Neural cell (in vitro differentiated cells): Measurements from ENCODE around the gene MT1M.

Experiments
- CTCF ChIP-seq: fragments of 450-650 bp; IDR thresholded peaks from 2 replicates; pipeline ENCODE4 v1.5.1; 2014; ENCODE audit warnings: antibody characterized with exemption, mild to moderate bottlenecking, moderate library complexity; ENCODE audit not compliant: poor library complexity, severe bottlenecking
- EP300 ChIP-seq: fragments of 450-650 bp; conservative IDR thresholded peaks from 2 replicates; pipeline ENCODE4 v1.6.1; 2014; ENCODE audit warnings: antibody characterized with exemption, mild to moderate bottlenecking, moderate library complexity; ENCODE audit not compliant: poor library complexity, severe bottlenecking
- EZH2 ChIP-seq: fragments of 200-600, 300-800 bp; shearing (Covaris generic), sonication (generic); IDR thresholded peaks from 2 replicates; pipeline ENCODE4 v1.6.1; 2014; ENCODE audit warnings: antibody characterized with exemption, low read length, borderline replicate concordance, mild to moderate bottlenecking; ENCODE audit not compliant: insufficient read depth, poor library complexity, severe bottlenecking
- MXI1 ChIP-seq: fragments of 450-650 bp; conservative IDR thresholded peaks from 2 replicates; pipeline ENCODE4 v1.6.1; 2014; ENCODE audit warnings: antibody characterized with exemption, mild to moderate bottlenecking; ENCODE audit not compliant: poor library complexity, severe bottlenecking
- POLR2AphosphoS5 ChIP-seq: IDR thresholded peaks from 2 replicates; pipeline ENCODE4 v1.6.1; 2012
- RAD21 ChIP-seq: fragments of 450-650 bp; conservative IDR thresholded peaks from 2 replicates; pipeline ENCODE4 v1.6.1; 2014; ENCODE audit warnings: antibody characterized with exemption, mild to moderate bottlenecking, moderate library complexity
- REST ChIP-seq: IDR thresholded peaks from 2 replicates; pipeline ENCODE4 v1.6.1; 2012; ENCODE audit warnings: borderline replicate concordance
- SMC3 ChIP-seq: fragments of 450-650 bp; conservative IDR thresholded peaks from 2 replicates; pipeline ENCODE4 v1.6.1; 2014; ENCODE audit warnings: antibody characterized with exemption, mild to moderate bottlenecking, moderate library complexity; ENCODE audit not compliant: poor library complexity
- TAF1 ChIP-seq: IDR thresholded peaks from 2 replicates; pipeline ENCODE4 v1.6.1; 2012; ENCODE audit warnings: low read depth

- TF ChIP-seq CTCF (no peak), EZH2 (no peak), MXI1 (no peak), TAF1 (no peak), REST (no peak), POLR2AphosphoS5 (no peak), EP300 (no peak), SMC3 (no peak), RAD21 (no peak)
Measured at GRCh38 chr16:56645311-56645710, 12.9 kb downstream of the MT1M start.
